HG02840 (cell line): ENCODE data around the gene FAM120AOS.

ENCODE experiments used
- ATAC-seq: cut with Tn5 transposase; IDR thresholded peaks from one replicate; pipeline ENCODE4 v1.9.1; 2021; ENCODE audit warnings: mild to moderate bottlenecking, moderate library complexity, moderate number of reproducible peaks; ENCODE audit not compliant: unreplicated experiment, low FRiP score

FAM120AOS gene

DNA sequence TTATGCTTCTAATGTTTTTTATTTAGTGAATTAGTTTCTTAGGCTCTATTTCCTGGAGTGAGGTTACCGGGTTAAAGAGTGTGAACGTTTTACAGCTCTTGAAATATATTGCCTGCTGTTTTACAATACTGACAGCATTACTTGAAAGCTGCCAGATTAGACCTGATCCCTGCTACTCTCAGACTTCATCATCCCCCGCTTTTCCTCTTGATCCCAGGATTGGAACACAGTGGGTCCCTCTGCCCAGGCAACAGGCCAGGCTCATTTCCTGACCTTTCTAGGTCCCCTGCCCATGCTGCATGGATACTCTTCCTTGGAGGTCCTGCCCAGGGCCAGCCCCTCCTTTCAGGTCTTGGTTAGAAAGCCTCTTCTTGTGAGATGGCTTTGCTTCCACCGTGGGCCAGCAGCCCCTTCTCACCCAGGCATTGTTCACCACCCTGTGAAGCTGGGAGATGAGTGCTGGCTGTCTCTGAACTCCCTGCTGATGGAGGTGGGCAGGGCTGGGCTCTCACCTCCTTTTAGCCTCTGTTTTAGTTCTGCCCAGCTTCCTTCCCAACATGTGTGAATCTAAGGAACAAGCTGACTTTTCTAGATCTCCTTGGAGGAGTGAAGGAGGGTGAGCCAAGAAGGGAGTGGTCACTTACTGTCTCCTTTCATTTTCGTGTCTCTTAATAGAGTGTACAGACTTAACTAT is 15.5 kb upstream of the FAM120AOS start:
- ATAC-seq: no peak

DNA sequence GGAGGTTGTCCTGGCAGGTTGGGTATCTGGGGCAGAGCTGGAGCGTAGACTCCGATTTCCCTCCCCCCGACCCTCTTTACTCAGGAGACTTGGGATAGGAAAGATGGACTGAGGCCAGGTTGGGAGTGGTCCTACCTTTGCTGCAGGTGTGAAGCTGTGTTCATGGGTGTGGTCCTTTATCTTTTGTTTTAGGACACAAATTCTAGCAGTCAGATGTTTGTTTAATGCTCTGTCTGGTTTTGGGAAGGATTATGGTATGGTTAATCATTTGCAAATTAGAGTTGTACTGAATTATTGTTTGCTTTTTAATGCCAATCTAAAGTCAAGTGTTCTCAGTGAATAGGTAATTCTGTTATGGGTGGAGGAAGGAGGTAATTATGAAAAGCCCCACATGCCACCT is 14.1 kb upstream of the FAM120AOS start:
- ATAC-seq: no peak

DNA sequence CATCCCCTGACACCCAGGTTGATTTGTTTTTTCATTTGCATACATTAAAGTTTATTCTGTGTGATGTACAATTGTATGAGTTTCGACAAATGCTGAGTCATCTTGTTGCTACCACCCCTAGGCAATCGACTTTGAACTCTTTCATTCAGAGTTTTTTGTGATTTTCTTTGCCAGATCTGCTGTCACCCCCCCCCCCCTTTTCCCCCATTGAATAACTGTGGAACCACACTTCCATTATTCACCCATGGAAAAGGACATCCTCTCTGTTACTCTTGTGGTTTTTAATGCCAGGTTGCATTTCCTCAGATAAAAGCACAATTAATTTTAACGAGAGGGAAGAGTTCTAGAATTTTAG is 13.7 kb upstream of the FAM120AOS start:
- ATAC-seq: no peak

DNA sequence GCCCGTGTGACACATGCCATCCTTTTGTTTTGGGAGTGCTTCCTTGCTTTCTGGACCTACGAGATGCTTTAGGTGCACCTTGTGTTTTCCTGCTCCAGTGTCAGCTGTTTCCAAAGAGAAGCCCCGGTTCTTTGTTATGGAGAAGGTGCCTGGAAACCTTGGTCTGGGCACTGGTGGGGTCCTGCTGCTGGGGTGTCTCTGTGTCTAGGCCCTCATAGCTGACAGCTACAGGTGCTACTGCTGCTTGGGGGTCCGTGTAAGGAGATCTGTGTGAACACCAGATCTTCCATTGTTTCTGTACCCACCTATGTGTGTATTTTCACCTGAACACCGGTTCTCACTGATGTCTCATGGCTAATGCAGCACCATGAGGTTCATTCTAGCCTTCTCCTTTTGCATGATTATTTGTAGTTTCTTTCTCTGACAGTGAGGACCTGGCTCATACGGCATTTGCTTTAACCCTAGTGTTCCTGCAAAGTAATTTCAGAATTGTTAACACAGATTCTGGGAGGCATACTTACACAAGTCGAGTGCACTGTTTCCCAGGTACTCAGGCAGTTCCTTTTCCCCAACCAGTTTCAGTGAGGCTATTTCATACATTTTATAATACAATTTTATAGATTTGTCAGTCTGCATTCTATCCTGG is 13.2 kb upstream of the FAM120AOS start:
- ATAC-seq: no peak

DNA sequence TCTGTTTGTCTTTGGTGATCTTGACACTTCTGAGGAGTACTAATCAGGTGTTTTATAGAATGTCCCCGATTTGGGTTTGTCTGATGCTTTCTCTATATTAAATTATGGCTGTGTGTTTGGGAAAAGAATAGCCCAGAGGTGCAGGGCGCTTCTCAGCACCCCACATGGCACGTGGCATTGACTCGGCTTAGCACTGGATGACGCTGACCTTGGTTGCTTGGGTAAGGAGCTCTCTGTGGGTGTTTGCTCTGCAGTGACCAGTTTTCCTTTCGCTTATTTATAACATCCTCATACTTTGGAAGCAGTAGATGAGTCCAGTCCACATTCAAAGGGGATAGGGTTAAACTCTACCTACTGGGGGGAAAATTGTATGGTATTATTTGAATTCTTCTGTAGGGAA is 12.5 kb upstream of the FAM120AOS start:
- no peak for ATAC-seq

DNA sequence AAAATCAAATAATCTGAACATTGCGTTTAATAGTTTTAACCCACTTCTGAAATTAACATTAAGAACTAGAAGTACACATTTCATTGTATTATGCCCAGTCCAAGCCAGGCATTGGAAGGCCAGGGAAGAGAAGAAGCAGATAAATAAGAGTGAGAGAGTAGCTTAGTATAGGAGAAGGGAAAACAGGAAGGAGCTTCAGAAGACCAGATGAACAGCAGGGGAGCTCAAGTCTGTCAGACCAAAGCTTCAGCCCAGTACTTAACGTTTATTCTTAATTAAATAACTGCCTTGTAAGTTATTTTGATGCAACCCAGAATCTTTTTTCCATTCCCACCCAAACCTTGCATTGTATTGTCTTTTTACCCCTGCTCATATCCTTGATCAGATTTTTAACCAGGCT is 11.5 kb upstream of the FAM120AOS start:
- ATAC-seq: no peak

DNA sequence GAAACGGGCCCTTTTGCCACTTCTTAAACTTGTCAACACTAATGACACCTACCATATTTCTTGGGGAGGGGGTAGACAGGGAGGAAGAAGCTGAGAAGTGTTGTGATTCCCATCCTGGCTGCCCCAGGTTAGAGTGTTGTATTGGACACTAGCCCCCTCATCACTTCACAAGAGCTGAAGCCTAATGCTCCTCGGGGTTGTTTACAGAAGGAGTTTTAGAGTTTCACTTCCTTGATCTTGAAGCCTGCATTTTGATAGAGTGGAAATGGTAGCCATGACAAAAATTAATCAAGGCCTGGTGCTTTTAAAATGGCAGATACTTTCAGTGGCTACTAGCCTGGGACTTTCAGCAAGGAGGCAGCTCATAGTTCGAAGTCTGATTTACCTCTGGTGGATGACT is 11.0 kb upstream of the FAM120AOS start:
- ATAC-seq: no peak

DNA sequence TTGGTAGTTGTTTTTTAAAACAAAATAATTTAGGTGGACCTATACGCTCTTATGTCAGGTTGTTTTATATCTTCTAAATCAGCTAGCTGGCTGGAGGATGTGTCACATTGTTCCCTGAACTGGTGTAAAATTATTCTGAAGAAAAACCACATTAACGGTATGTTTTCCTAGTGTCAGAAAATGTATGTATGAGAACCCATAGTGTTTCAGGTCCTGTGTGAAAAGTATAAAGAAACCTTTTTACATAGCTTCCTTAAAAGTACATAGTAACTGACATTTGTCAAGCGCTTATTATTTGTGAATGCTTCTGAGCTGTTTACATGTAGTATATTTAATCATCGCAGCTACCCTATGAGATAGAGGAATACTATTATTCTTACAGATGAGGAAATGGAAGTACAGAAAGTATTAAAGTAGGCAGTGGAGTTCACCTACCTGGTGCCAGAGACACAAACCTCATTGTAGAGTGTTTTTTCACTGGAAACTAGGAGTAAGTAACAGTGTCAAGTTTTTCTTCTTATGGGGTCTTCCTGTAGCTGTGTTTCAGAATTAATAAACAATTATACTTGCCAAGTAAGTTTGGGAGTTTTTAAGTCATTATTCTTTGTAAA is 10.4 kb upstream of the FAM120AOS start:
- no peak for ATAC-seq

DNA sequence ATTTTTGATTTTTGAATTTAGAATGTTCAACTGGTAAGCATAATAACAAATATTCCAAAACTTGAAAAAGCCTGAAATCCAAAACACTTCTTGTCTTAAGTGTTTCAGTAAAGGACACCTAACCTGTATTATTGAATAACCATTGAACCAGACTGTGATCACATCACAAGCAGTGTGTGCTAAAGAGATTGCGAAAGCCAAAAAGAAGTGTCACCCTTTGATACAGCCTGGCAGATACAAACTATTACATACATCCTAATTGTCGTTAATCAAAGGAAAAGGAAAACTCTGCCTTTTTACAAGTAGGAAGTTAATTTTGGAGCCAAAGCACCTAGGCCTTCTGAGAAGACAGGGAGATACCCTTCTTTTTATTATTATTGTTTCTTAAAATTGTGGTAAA is 8.4 kb upstream of the FAM120AOS start:
- no peak for ATAC-seq

DNA sequence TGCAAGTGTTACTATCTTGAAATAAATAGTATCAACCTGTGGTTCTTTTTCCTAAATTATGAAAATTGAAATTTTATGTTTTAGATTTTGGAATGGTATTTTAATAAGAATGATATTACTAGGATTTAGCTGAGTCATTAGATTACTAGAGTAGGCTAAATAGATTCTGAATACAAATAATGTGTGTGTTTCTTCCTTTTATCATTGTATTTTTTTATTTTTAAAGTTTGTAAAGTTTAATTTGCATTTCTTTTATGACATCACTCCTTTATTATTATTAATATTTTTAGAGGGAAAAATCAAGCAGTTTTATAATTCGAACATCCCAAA is 8.0 kb upstream of the FAM120AOS start:
- no peak for ATAC-seq

DNA sequence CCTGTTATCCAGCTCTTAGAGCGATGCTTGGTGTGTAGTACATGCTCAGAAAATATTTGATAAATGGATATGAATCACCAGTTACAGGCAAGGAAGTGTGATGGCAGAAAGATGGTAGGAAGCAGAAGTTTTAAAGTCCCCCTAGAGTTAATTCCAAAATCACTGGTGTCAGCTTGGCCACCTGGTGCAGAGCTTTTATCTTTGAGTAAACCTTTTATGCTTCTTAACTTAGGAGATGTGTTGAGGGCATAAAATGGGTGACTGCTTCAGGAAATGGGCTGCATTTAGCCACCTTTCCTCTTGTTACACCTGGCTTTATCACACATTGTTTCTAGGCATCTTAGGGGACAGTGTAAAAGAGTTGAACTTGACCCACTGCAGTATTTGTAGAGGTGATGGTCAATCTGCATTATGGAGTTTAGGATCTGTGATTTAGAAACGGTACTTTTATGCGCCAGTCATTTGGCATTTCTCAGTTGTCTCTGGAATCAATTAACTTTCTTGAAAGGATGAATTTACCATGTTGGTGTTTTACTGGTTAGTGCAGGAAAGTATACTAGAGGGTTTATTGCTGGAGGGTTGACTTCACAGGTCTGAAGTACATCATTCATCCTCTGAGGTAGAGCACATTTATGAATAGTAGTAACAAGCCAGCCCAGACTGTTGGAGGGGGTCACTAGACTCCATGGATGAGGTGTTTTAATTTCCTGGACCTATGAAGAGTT is 7.5 kb upstream of the FAM120AOS start:
- no peak for ATAC-seq

DNA sequence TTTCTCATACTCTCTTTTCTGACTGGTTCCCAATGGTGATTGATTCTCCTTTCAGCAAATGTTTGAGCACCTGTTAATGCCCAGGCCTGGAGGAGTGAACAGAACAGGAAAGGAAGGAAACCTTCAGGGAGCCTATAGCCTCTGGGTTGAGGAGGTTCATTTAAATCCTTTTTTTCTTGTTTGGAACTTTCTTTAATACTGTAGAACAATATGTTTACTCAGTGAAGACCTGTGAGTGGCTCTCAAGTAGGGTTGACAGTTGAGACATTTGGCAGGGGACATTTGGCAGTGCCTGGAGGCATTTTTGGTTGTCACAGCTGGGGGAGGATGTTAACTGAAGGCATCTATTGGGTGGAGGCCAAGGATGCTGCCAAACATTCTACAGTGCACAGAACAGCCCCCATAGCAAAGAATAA is 6.1 kb upstream of the FAM120AOS start:
- no peak for ATAC-seq

DNA sequence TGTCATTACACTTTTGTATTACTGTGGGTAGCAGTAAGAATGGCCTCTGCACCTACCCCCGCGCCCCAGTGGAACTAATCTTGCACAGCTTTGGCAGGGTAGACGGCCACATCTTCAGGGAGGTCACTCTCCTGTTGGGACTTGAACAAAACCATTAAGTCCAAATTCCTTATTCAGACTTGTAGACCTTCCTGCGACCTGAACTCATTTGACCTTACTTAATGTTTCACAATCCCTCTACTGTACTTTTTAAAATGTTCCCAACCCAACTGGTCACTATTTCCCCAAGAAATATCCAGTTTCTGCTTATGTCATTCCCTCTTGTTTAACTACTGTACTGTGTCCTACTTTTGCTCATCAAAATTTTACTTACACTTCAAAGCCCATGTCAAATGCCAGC is 5.3 kb upstream of the FAM120AOS start:
- ATAC-seq: no peak

DNA sequence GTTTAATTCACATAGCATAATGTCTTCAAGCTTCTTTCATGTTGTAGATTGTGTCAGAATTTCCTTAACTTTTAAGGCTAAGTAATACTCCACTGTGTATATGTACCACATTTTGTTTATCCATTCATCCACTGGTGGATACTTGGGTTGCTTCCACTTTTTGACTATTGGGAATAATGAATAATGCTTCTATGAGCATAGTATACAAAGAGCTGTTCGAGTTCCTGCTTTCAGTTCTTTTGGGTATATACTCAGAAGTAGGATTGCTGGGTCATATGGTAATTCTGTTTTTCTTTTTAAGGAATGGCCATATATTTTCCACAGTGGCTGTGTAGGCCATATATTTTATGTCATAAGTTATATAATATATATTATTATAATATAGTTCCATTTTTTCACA is 3.6 kb upstream of the FAM120AOS start:
- no peak for ATAC-seq

DNA sequence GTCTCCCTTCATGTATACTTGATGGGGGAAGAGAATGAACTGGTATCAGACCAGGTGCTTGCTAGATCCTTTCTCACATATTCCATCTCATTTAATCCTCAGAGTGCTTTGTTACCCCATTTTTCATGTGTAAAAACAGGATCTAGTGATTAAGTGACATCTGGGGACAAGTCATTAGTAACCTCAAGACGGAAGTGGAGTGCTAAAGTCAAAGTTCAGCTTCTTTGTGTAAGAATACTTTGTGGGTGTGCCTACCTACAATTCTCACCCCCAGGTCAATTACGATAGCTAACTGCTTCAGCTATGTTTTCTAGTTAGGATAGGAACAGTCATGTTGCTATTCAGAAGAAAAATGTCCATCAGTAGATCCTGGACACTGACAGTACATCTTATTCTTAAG is 3.1 kb upstream of the FAM120AOS start:
- ATAC-seq: no peak

DNA sequence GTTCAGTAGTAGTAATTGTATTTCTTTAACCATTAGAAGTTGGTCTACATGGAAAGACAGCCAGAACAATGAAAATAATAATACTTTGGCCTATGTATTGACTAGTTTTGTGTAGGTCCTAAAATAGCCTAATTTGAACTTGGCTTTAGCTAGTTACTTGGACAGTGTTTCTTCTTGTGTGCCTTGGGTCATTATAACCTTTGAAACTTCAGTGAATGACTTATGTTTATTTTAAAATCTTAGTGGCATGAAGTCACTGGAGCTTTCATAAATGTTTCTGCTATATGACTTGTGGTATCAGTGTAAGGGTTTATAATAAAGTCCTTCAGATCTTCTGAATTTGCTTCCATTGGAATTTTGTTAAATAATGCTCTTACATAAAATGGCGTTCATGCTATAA is 2.6 kb upstream of the FAM120AOS start:
- no peak for ATAC-seq

DNA sequence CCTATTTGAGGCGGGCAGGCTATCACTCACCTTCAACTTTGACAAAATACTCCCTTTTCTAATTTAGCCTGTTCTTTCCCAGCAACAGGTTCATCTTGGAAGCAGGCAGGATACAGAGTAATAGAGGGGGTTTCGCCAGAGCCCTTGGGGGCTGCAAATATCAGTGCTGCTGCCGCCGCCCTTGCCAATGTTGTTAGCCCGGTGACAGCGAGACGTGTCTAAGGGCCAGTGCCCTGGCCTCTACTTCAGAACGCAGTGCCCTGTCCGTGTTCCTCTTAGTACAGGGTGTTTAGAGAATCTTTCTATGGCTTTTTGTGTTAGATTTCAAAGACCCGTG is 703 bp downstream of the FAM120AOS start:
- no peak for ATAC-seq

DNA sequence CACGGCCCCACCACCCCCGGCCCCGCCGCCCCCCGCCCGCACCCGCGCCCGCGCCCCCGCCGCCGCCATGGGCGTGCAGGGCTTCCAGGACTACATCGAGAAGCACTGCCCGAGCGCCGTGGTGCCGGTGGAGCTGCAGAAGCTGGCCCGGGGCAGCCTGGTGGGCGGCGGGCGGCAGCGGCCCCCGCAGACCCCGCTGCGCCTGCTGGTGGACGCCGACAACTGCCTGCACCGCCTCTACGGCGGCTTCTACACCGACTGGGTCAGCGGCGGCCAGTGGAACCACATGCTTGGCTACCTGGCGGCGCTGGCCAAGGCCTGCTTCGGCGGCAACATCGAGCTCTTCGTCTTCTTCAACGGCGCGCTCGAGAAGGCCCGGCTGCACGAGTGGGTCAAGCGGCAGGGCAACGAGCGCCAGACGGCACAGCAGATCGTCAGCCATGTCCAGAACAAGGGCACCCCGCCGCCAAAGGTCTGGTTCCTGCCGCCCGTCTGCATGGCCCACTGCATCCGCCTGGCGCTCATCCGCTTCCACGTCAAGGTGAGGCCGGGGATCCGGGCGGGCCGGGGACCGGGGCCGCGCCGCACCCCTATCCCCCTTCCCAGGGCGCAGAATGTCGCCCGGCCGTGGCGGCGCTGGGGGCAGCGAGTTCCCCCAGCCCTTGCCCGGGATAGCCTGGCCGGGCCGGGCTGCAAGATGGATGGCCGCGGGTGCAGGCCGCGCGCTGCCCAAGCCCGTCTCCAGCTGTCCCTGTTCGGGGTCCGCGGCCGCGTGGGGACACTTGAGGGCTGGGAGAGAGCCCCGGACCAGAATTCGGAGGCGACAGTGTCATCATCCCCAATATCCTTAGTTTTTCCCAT is 1.3 kb downstream of the FAM120AOS start:
- ATAC-seq: peak; percentile 18

DNA sequence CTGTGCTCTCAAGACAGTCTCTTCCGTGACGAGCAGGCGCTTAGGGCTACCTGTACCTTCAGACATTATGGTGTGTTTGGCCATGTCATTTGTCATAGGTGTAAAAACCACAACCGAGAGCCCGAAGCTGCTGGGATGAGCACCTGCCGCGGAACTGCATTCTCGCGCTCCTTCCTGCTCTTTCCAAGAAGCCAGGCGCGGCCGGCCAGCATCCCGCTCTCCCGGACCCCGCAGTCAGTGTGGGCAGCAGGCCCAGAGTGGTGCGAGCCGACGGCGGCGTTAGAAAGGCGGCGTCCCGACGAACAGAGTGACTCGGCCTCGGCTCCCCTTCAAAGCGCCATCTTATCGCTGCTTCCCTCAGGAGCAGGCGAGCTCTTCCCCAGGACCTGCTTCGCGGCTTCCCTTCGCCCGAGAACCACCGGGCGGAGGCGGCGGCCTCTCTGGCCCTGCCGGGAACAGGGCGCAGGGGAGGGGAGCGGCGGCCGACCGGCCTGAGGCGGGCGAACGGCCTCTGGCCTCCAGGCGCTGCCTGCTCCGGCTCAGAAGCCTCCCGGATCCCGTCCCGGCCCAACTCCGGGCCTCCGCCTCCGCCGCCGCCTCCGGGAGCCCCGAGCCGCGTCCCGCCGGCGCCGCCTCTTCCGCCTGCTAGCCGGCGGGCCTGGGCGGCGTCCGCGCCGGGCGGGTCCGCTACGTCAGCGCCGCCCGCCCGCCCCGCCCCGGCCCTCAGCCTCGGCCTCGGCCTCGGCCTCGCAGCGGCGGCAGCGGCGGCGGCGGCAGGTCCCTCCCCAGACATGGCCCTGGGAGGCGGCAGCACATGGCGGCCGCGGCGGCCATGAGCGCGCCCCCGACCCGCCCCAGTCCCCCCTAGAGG is 2.2 kb downstream of the FAM120AOS start, which contains the start of gene FAM120A:
FAM120A (plus strand) TSS at position 741 of the 871 bp plus-strand sequence. CDS start 231 bp downstream, outside the sequence.
- peak; percentile 42 for ATAC-seq

DNA sequence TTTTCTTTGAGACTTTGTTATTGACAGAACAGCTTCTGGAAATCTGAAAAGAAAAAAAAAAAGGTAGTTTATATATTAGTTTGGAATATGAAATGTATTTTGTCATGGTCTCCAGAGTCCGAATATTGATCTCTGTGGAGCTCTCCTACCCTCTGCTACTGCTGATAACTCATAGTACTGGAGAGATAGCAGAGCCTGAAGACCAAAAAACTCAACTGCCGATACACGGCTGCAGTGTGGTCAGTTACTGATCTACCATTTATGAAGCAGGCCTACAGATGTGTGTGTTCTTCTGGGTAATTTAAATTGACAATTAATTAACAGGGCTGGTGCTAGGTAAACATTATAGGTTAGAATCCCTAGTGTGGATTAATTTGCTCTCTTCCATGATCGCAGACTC is 5.7 kb downstream of the FAM120AOS start:
- ATAC-seq: no peak
